NCI-H1105 (cell line): Measurements from ENCODE around the gene UBE2G1.

ENCODE experiments used
- DNase-seq: peaks from one replicate; lab custom pipeline; 2025; lab: John Stamatoyannopoulos, UW

The UBE2G1 gene

DNA sequence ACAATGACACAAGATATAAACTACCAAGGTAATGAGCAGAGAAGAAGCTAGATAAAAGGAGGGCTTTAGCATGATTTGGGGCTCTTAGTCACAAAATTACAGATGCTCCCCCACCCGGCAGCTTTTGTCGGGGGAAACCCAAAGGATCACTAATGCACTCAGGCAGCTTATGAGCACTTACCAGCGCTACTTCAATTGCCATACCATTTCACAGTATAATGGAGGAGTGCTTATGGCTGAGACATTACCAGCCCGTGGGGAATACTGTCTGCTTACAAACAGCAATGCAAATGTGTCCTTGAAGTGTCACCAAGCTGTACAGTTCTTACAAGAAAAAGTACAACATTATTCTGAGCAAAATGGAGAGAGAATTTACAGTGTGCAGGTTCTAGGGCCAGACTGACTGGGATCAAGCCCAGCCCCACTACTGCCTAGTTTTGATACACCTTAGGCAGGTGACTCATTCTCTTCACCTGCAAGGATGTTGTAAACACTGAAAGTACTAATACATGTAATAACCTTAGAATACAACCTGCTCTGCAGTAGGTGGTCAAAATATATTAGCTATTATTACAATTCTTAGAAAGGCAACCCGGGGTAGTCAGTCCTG lies 119.0 kb downstream of the UBE2G1 start:
- DNase-seq, result no peak

GRCh38 chr17:4246674-4247073 lies 119.8 kb downstream of the UBE2G1 start:
- no peak for DNase-seq

DNA sequence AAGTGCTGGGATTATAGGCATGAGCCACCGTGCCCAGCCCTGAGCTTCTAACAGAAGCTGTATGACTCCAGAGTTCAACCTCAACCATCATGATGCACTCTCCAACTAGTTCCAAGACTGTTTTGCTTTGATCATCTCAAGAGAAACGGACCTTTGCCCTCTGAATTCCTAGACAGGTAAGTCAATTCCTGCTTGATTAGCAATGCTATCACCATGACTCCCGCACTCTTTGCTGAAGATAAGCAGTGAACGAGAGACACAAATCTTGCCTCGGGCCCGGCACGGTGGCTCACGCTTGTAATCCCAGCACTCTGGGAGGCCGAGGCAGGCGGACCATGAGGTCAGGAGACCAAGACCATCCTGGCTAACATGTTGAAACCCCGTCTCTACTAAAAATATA lies 124.9 kb downstream of the UBE2G1 start:
- no peak for DNase-seq

GRCh38 chr17:4236456-4236855 lies 130.0 kb downstream of the UBE2G1 start:
- DNase-seq, result no peak

- no peak for DNase-seq
These were observed 130.8 kb downstream of the UBE2G1 start for GRCh38 chr17:4235372-4236279.

DNA sequence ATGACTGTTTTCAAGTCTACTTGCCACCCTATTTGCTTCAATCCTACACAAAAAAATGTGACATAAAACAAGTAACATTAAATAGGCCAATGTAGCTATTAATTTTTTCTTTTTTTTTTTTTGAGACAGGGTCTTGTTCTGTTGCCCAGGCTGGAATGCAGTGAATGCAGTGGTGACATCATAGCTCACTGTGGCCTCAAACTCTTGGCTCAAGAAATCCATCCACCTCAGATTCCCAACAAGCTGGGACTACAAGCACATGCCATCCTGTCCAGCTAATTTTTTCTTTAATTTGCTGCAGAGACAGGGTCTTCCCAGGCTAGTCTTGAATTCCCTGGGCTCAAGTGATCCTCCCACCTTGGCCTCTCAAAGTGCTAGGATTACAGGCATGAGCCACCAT lies 132.1 kb downstream of the UBE2G1 start:
- no peak for DNase-seq

DNA sequence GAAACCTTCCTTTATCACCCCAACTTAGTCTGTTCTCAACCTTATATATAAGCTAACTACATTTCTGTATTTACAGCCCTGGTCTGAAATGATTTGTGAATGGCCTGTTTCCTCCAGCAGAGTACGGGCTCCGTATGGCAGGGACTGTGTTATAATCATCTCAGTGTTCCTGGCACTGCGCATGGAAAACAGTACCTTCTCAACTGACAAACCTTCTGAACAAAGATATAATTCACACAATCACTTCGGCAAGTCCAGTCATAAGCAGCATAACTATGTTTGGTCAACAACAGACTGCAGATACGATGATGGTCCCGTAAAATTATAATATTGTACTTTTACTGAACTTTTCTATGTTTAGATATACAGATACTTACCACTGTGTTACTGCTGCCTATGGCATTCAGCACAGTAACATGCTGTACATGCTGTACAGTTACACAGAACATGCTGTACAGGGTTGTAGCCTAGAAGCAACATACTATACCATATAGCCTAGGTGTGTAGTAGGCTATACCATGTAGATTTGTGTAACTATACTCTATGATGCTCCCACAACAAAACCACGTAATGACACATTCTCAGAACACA lies 132.7 kb downstream of the UBE2G1 start:
- no peak for DNase-seq

GRCh38 chr17:4232168-4232813 lies 134.2 kb downstream of the UBE2G1 start:
- DNase-seq, result peak; percentile 15

- DNase-seq, result no peak
These were observed 136.6 kb downstream of the UBE2G1 start for GRCh38 chr17:4229627-4230541.

DNA sequence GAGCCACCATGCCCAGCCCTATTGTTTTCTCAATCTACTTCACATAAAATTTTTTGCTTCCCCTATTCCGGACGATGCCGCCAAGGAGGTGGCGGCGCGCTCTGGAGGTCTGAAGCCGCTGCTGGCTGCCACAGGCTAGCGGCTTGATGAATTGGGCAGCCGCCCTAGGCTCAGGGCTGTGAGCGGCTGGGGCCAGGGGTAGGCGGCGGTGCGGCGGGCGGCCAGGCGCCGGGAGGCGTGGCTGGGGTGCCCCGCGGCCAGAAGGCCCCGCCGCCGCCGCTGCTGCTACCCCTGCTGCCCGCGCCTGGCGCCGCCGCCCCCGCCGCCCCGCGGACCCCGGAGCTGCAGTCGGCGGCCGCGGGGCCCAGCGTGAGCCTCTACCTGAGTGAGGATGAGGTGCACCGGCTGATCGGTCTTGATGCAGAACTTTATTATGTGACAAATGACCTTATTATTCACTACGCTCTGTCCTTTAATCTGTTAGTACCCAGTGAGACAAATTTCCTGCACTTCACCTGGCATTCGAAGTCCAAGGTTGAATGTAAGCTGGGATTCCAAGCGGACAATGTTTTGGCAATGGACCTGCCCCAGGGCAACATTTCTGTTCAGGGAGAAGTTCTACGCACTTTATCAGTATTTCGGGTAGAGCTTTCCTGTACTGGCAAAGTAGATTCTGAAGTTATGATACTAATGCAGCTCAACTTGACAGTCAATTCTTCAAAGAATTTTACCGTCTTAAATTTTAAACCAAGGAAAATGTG lies 144.4 kb downstream of the UBE2G1 start:
- no peak for DNase-seq

DNA sequence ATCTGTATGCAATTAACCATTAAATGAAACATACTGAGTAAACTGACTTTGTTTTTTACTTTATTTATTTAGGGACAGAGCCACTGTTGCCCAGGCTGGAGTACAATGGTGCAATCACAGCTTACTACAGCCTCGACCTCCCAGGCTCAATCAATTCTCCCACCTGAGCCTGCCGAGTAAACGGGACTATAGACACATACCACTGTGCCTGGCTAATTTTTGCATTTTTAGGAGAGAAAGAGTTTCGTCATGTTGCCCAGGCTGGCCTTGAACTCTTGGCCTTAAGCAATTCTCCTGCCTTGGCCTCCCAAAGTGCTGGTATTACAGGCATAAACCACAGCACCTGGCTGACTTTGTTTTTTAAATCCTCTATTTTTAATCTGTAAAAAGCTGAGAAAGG lies 145.3 kb downstream of the UBE2G1 start:
- DNase-seq, result no peak

DNA sequence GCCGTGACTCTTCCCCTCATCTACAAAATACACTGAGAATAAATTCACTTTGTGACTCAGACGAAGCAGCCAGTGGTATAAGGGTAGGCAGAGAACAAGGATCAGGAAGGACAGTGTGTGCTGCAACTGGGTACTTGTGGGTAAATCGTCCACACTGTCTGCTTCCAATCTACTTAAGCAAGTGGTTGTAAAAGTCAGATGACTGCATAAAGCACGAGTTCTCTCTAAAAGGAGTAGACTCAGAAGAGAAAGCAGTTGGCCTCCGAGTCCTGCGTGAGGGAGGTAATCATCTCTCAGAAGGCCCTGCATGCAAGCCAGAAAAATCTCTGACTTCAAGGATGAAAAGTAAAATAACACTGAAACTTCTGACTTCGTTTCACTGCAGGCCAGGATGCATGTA lies 145.8 kb downstream of the UBE2G1 start:
- DNase-seq, result no peak
